Smooth muscle cell (in vitro differentiated cells): ENCODE data around the gene NCKAP5L. TPM values are rescaled to one million over a fixed set of nuclear protein-coding genes. Genes with fewer than 3 reads are reported as not detected.
A peak's percentile ranks its signal among the peaks of the same experiment; 100 is the strongest.
"Not testable (repeated sequence)": the region's sequence is repeated elsewhere in the genome, so short reads cannot be mapped to it uniquely, and the experiment has no call there.

Source experiments
- DNase-seq: peaks from one replicate; lab custom pipeline; 2025; ENCODE audit not compliant: unreplicated experiment; lab: John Stamatoyannopoulos, UW
- H2AFZ ChIP-seq: fragments of 200-600 bp; sonication (generic); 2 replicates; pipeline ENCODE4 v1.6.0; 2016; ENCODE audit warnings: antibody characterized with exemption, low read depth, mild to moderate bottlenecking
- H3F3A ChIP-seq: fragments of 200-600 bp; sonication (generic); 2 replicates; pipeline ENCODE4 v1.6.0; 2017; ENCODE audit warnings: antibody characterized with exemption, low read depth
- H3K27ac ChIP-seq: fragments of 200-600 bp; sonication (generic); 2 replicates; pipeline ENCODE4 v1.5.1; 2016; ENCODE audit warnings: low read depth, mild to moderate bottlenecking
- H3K27me3 ChIP-seq: fragments of 200-600 bp; sonication (generic); 2 replicates; pipeline ENCODE4 v1.6.1; 2016; ENCODE audit warnings: low read depth, mild to moderate bottlenecking
- H3K36me3 ChIP-seq: fragments of 200-600 bp; sonication (generic); 2 replicates; pipeline ENCODE4 v1.5.1; 2016; ENCODE audit warnings: low read depth
- H3K4me1 ChIP-seq: fragments of 200-600 bp; sonication (generic); 2 replicates; pipeline ENCODE4 v1.5.1; 2016; ENCODE audit warnings: low read depth
- H3K4me2 ChIP-seq: fragments of 200-600 bp; sonication (generic); 2 replicates; pipeline ENCODE4 v1.6.0; 2016; ENCODE audit warnings: mild to moderate bottlenecking
- H3K4me3 ChIP-seq: fragments of 200-600 bp; sonication (generic); 2 replicates; pipeline ENCODE4 v1.5.1; 2016; ENCODE audit warnings: mild to moderate bottlenecking
- H3K79me2 ChIP-seq: fragments of 200-600 bp; sonication (generic); 2 replicates; pipeline ENCODE4 v1.6.0; 2016; ENCODE audit warnings: low read depth, mild to moderate bottlenecking
- H3K9ac ChIP-seq: fragments of 200-600 bp; sonication (generic); 2 replicates; pipeline ENCODE4 v1.6.0; 2016; ENCODE audit warnings: low read depth
- H3K9me3 ChIP-seq: fragments of 200-600 bp; sonication (generic); replicated peaks from 2 replicates; pipeline ENCODE4 v1.5.1; 2016; ENCODE audit warnings: low read depth
- H4K20me1 ChIP-seq: fragments of 200-600 bp; sonication (generic); 2 replicates; pipeline ENCODE4 v1.6.0; 2016; ENCODE audit warnings: low read depth
- CTCF ChIP-seq: fragments of 200-600 bp; sonication (generic); IDR thresholded peaks from 2 replicates; pipeline ENCODE4 v1.5.1; 2017; ENCODE audit warnings: borderline replicate concordance, mild to moderate bottlenecking, antibody characterized with exemption; ENCODE audit not compliant: insufficient read depth, poor library complexity, severe bottlenecking
- WGBS: methylation state at CpG from one replicate; pipeline ENCODE4 v1.1.7; 2016; ENCODE audit warnings: low lambda C conversion rate; 5-methylcytosine and 5-hydroxymethylcytosine counted together
- polyA plus RNA-seq: library from polyadenylated mRNA; unstranded; fragments of >200 nt; fragmentation: Nextera tagmentation; extraction: Ambion mirVana; gene quantifications from 2 replicates; pipeline ENCODE4 v1.2.1, GENCODE V29; 2016
- total RNA-seq: library from RNA; depleted of rRNA; stranded (reverse); fragments of >200 nt; gene quantifications from 2 replicates; pipeline ENCODE4 v1.2.3, GENCODE V29; 2014

The NCKAP5L gene
- total and polyA plus RNA-seq, 2 experiments from 2014 or later, result 24.1 to 29.4 TPM

- 92% methylated on average over 8 of the region's 8 CpGs for WGBS
- no peak overlapping the region for H3K4me2 ChIP-seq
These were observed 37.5 kb upstream of the NCKAP5L start for GRCh38 chr12:49865782-49866135.

GRCh38 chr12:49865109-49865781, 37.0 kb upstream of the NCKAP5L start:
- no peaks in the 10 kb centered on the region for H3K9me3 ChIP-seq
- H3F3A ChIP-seq, result peaks cover 14% of the 10 kb centered on the region
- WGBS, result 84% methylated on average over 13 of the region's 13 CpGs
- no peak overlapping the region for H2AFZ ChIP-seq
- H3K79me2 ChIP-seq, result no peaks in the 10 kb centered on the region
- no peak for TF ChIP-seq CTCF
- H3K36me3 ChIP-seq, result no peaks in the 10 kb centered on the region
- H3K4me3 ChIP-seq, result no peak overlapping the region
- H3K27ac ChIP-seq, result no peak overlapping the region
- no peak overlapping the region for H3K9ac ChIP-seq
- no peaks in the 10 kb centered on the region for H4K20me1 ChIP-seq
- H3K27me3 ChIP-seq, result no peaks in the 10 kb centered on the region
- DNase-seq, result no peak
- H3K4me2 ChIP-seq, result no peak overlapping the region
- H3K4me1 ChIP-seq, result no peaks in the 10 kb centered on the region

More at GRCh38 chr12:49865782-49866135, 37.5 kb upstream of the NCKAP5L start:
- Histone ChIP-seq H3K36me3 (no peaks in the 10 kb centered on the region), H3K9ac (no peak overlapping the region), H3K9me3 (no peaks in the 10 kb centered on the region), H3K27ac (no peak overlapping the region), H3F3A (peaks cover 14% of the 10 kb centered on the region), H3K27me3 (no peaks in the 10 kb centered on the region), H4K20me1 (no peaks in the 10 kb centered on the region), H3K4me3 (no peak overlapping the region), H3K79me2 (no peaks in the 10 kb centered on the region), H2AFZ (no peak overlapping the region), H3K4me1 (no peaks in the 10 kb centered on the region)
- DNase-seq, result no peak
- TF ChIP-seq CTCF, result no peak

GRCh38 chr12:49864798-49865090, 36.5 kb upstream of the NCKAP5L start:
- WGBS, result 82% methylated on average over 2 of the region's 2 CpGs
- Histone ChIP-seq H3K4me2 (no peak overlapping the region), H3F3A (peaks cover 10% of the 10 kb centered on the region), H3K27me3 (no peaks in the 10 kb centered on the region), H3K4me3 (no peak overlapping the region), H3K9ac (no peak overlapping the region), H3K36me3 (no peaks in the 10 kb centered on the region), H2AFZ (no peak overlapping the region), H3K79me2 (no peaks in the 10 kb centered on the region), H3K9me3 (no peaks in the 10 kb centered on the region), H3K4me1 (no peaks in the 10 kb centered on the region), H3K27ac (no peak overlapping the region), H4K20me1 (no peaks in the 10 kb centered on the region)
- TF ChIP-seq CTCF, result no peak
- no peak for DNase-seq

GRCh38 chr12:49863946-49864797, 36.0 kb upstream of the NCKAP5L start:
- no peaks in the 10 kb centered on the region for H3K9me3 ChIP-seq
- no peaks in the 10 kb centered on the region for H3K4me1 ChIP-seq
- H3K79me2 ChIP-seq, result no peaks in the 10 kb centered on the region
- H3F3A ChIP-seq, result peaks cover 9% of the 10 kb centered on the region
- H3K27me3 ChIP-seq, result no peaks in the 10 kb centered on the region
- no peak overlapping the region for H3K27ac ChIP-seq
- H4K20me1 ChIP-seq, result no peaks in the 10 kb centered on the region
- H3K4me2 ChIP-seq, result peak overlapping the region; percentile 12
- H3K4me3 ChIP-seq, result no peak overlapping the region
- no peak for TF ChIP-seq CTCF
- WGBS, result 75% methylated on average over 17 of the region's 17 CpGs
- H3K9ac ChIP-seq, result no peak overlapping the region
- no peaks in the 10 kb centered on the region for H3K36me3 ChIP-seq
- no peak overlapping the region for H2AFZ ChIP-seq
- DNase-seq, result no peak

GRCh38 chr12:49860921-49861320, 32.7 kb upstream of the NCKAP5L start:
- not testable (repeated sequence) for H4K20me1 ChIP-seq, H3K79me2 ChIP-seq, H3K4me2 ChIP-seq, H3K27ac ChIP-seq, H2AFZ ChIP-seq, H3F3A ChIP-seq, H3K4me1 ChIP-seq, H3K27me3 ChIP-seq, DNase-seq, H3K36me3 ChIP-seq, H3K9me3 ChIP-seq, H3K4me3 ChIP-seq, H3K9ac ChIP-seq
- WGBS, result 84% methylated on average over 5 of the region's 31 CpGs
